HG02884 (cell line): ENCODE measurements around the gene THUMPD3.

Experiments
- ATAC-seq: cut with Tn5 transposase; IDR thresholded peaks from one replicate; pipeline ENCODE4 v1.9.1; 2021; ENCODE audit warnings: mild to moderate bottlenecking, moderate library complexity; ENCODE audit not compliant: unreplicated experiment

THUMPD3 gene

GRCh38 chr3:9415485-9416138, 52.8 kb downstream of the THUMPD3 start:
- no peak for ATAC-seq

- ATAC-seq, result no peak
Observed at GRCh38 chr3:9416139-9416780, 53.4 kb downstream of the THUMPD3 start.

- ATAC-seq, result no peak
Observed at GRCh38 chr3:9420850-9421549, 58.1 kb downstream of the THUMPD3 start.

GRCh38 chr3:9422712-9423424, 60.0 kb downstream of the THUMPD3 start:
- ATAC-seq, result no peak

GRCh38 chr3:9428411-9428810, 65.6 kb downstream of the THUMPD3 start:
- ATAC-seq, result no peak

GRCh38 chr3:9430733-9431132, 67.9 kb downstream of the THUMPD3 start:
- no peak for ATAC-seq

- no peak for ATAC-seq
Observed at GRCh38 chr3:9433627-9434521, 71.0 kb downstream of the THUMPD3 start.

- no peak for ATAC-seq
Observed at GRCh38 chr3:9435316-9435715, 72.5 kb downstream of the THUMPD3 start.
